A549 (cell line): ENCODE data around the gene LYPD8. TPM values are rescaled to one million over a fixed set of nuclear protein-coding genes. Genes with fewer than 3 reads are reported as not detected.

Experiments
- ATAC-seq, 2 experiments: fragments of 200-7000 bp in 1 of 2; fragments of >200 bp in 1 of 2; cut with Nextera tagmentation in 1 of 2; cut with Tn5 transposase in 1 of 2; 3 replicates each; pipeline versions ENCODE4 v1.8.0 to v1.9.1; 2018 to 2020; ENCODE audit warnings: mild to moderate bottlenecking in 1 of 2, moderate library complexity in 1 of 2
- CTCF ChIA-PET: fragments of 300-600 bp; sonication (Branson Sonifier 250); formaldehyde crosslinking; extraction: SDS; loops from one replicate; lab custom pipeline; 2021; ENCODE audit warnings: antibody characterized with exemption, inconsistent platforms; lab: Yijun Ruan, JAX
- POLR2A ChIA-PET: fragments of 350-600 bp; formaldehyde crosslinking; extraction: SDS; loops from one replicate; lab custom pipeline; 2021; ENCODE audit warnings: antibody characterized with exemption, inconsistent platforms; lab: Yijun Ruan, JAX
- DNase-seq, 2 experiments: peaks; one replicate each; pipeline versions ENCODE4 v3.0.0 to v3.0.0-alpha.2; 2011 to 2016; ENCODE audit warnings: low read depth in 1 of 2, low spot score in 1 of 2
- FAIRE-seq: peaks from 2 replicates; lab custom pipeline; 2011; peaks lifted over from hg19 to GRCh38; lab: Jason Lieb, UNC
- H3K27ac ChIP-seq, 2 experiments: fragments of >200 bp; sonication (Bioruptor Twin); formaldehyde crosslinking; 3 replicates each; pipeline ENCODE4 v1.5.1; 2016 to 2017
- H3K4me1 ChIP-seq: fragments of >200 bp; sonication (Bioruptor Twin); formaldehyde crosslinking; 3 replicates; pipeline ENCODE4 v1.6.1; 2016
- H3K4me2 ChIP-seq: fragments of >200 bp; sonication (Bioruptor Twin); formaldehyde crosslinking; 3 replicates; pipeline ENCODE4 v1.6.1; 2016
- H3K4me3 ChIP-seq: fragments of >200 bp; sonication (Bioruptor Twin); formaldehyde crosslinking; 3 replicates; pipeline ENCODE4 v1.5.1; 2016
- H3K9me3 ChIP-seq: fragments of >200 bp; sonication (Bioruptor Twin); formaldehyde crosslinking; 3 replicates; pipeline ENCODE4 v1.6.1; 2016
- CBX8 ChIP-seq: fragments of 200-600 bp; sonication (generic); IDR thresholded peaks from 2 replicates; pipeline ENCODE4 v1.6.1; 2016
- CEBPB ChIP-seq, 2 experiments: fragments of >200 bp in 1 of 2; sonication (Bioruptor Twin) in 1 of 2; formaldehyde crosslinking in 1 of 2; IDR thresholded peaks; 2 replicates each; pipeline ENCODE4 v1.6.1; 2012 to 2016
- CHD2 ChIP-seq: fragments of 150-350 bp; IDR thresholded peaks from 2 replicates; pipeline ENCODE4 v1.6.1; 2014; ENCODE audit warnings: low read length; ENCODE audit not compliant: partially characterized antibody
- E2F6 ChIP-seq: IDR thresholded peaks from 2 replicates; pipeline ENCODE4 v1.6.1; 2012; ENCODE audit warnings: low read depth, borderline replicate concordance
- ELK1 ChIP-seq: fragments of 150-350 bp; IDR thresholded peaks from 2 replicates; pipeline ENCODE4 v1.6.1; 2014; ENCODE audit warnings: low read depth, mild to moderate bottlenecking, low read length
- FOSB ChIP-seq: fragments of 250-450 bp; sonication (Bioruptor Pico); IDR thresholded peaks from 2 replicates; pipeline ENCODE4 v1.5.0; 2020; ENCODE audit warnings: mild to moderate bottlenecking, moderate library complexity
- FOSL2 ChIP-seq, 2 experiments: fragments of 450-650 bp in 1 of 2; fragments of >200 bp in 1 of 2; sonication (Bioruptor Twin) in 1 of 2; formaldehyde crosslinking; IDR thresholded peaks; 2 replicates each; pipeline versions ENCODE4 v1.5.0 to v1.6.1; 2016 to 2020; ENCODE audit warnings: mild to moderate bottlenecking in 1 of 2, moderate library complexity in 1 of 2
- GATA3 ChIP-seq: IDR thresholded peaks from 2 replicates; pipeline ENCODE4 v1.6.1; 2012; ENCODE audit warnings: borderline replicate concordance
- HES2 ChIP-seq: fragments of >200 bp; sonication (Bioruptor Twin); formaldehyde crosslinking; IDR thresholded peaks from 2 replicates; pipeline ENCODE4 v1.6.1; 2016
- HOXA7 ChIP-seq: fragments of 250-450 bp; sonication (Bioruptor Pico); IDR thresholded peaks from 2 replicates; pipeline ENCODE4 v1.5.0; 2020; ENCODE audit warnings: mild to moderate bottlenecking, moderate library complexity
- HOXB13 ChIP-seq: fragments of 250-450 bp; sonication (Bioruptor Pico); IDR thresholded peaks from 2 replicates; pipeline ENCODE4 v1.5.0; 2020; ENCODE audit warnings: low read depth, mild to moderate bottlenecking, moderate library complexity
- JUN ChIP-seq, 2 experiments: fragments of >200 bp; sonication (Bioruptor Twin); formaldehyde crosslinking; IDR thresholded peaks; 2 replicates in 1 of 2; 3 replicates in 1 of 2; pipeline ENCODE4 v1.6.1; 2016 to 2017
- KDM1A ChIP-seq: fragments of 200-600 bp; sonication (generic); IDR thresholded peaks from 2 replicates; pipeline ENCODE4 v1.6.1; 2016; ENCODE audit warnings: low read depth, mild to moderate bottlenecking
- MYC ChIP-seq: IDR thresholded peaks from 2 replicates; pipeline ENCODE4 v1.6.1; 2012; ENCODE audit warnings: mild to moderate bottlenecking, inconsistent platforms, low read length, improper control_type of control experiment, borderline replicate concordance
- NFE2L2 ChIP-seq: fragments of 150-350 bp; conservative IDR thresholded peaks from 2 replicates; pipeline ENCODE4 v1.6.1; 2014; ENCODE audit warnings: low read length
- NR3C1 ChIP-seq: fragments of >200 bp; sonication (Bioruptor Twin); formaldehyde crosslinking; IDR thresholded peaks from 3 replicates; pipeline ENCODE4 v1.6.1; 2017
- PHF8 ChIP-seq: fragments of 200-600 bp; sonication (generic); IDR thresholded peaks from 2 replicates; pipeline ENCODE4 v1.6.1; 2016; ENCODE audit warnings: low read depth, mild to moderate bottlenecking, antibody characterized with exemption, moderate library complexity, borderline replicate concordance
- POLR2A ChIP-seq: IDR thresholded peaks from 2 replicates; pipeline ENCODE4 v1.6.1; 2012; ENCODE audit warnings: mild to moderate bottlenecking, low read length
- RAD21 ChIP-seq, 2 experiments: fragments of >200 bp in 1 of 2; sonication (Bioruptor Twin) in 1 of 2; formaldehyde crosslinking in 1 of 2; IDR thresholded peaks in 1 of 2; conservative IDR thresholded peaks in 1 of 2; 2 replicates in 1 of 2; 3 replicates in 1 of 2; pipeline ENCODE4 v1.6.1; 2012 to 2018; ENCODE audit warnings: inconsistent platforms in 1 of 2
- RARB ChIP-seq: fragments of 250-450 bp; sonication (Bioruptor Pico); IDR thresholded peaks from 2 replicates; pipeline ENCODE4 v1.8.0; 2021; ENCODE audit warnings: mild to moderate bottlenecking, moderate library complexity
- REST ChIP-seq: fragments of 200-600 bp; sonication (generic); IDR thresholded peaks from 2 replicates; pipeline ENCODE4 v1.6.1; 2016; ENCODE audit warnings: antibody characterized with exemption, mild to moderate bottlenecking, moderate library complexity
- RNF2 ChIP-seq: fragments of 200-600 bp; sonication (generic); IDR thresholded peaks from 2 replicates; pipeline ENCODE4 v1.6.1; 2016; ENCODE audit warnings: low read depth, mild to moderate bottlenecking, antibody characterized with exemption, moderate library complexity, borderline replicate concordance
- SMC3 ChIP-seq: fragments of >200 bp; sonication (Bioruptor Twin); formaldehyde crosslinking; IDR thresholded peaks from 3 replicates; pipeline ENCODE4 v1.6.1; 2018; ENCODE audit warnings: inconsistent platforms
- TFCP2L1 ChIP-seq: fragments of 250-450 bp; sonication (Bioruptor Pico); IDR thresholded peaks from 2 replicates; pipeline ENCODE4 v1.5.0; 2021; ENCODE audit warnings: mild to moderate bottlenecking
- TP53 ChIP-seq: fragments of 250-450 bp; sonication (Bioruptor Pico); IDR thresholded peaks from 2 replicates; pipeline ENCODE4 v1.5.0; 2021; ENCODE audit warnings: mild to moderate bottlenecking, moderate library complexity
- ZSCAN20 ChIP-seq: fragments of 250-450 bp; sonication (Bioruptor Pico); IDR thresholded peaks from 2 replicates; pipeline ENCODE4 v1.8.0; 2022; ENCODE audit warnings: mild to moderate bottlenecking, moderate library complexity
- WGBS: methylation state at CpG from one replicate; pipeline ENCODE4 v1.1.6; 2017; ENCODE audit errors: missing lambda C conversion rate; 5-methylcytosine and 5-hydroxymethylcytosine counted together
- polyA plus RNA-seq, 4 experiments: library from polyadenylated mRNA; depleted of rRNA in 3 of 4; stranded (reverse); fragments of >200 nt; fragmentation: RNase III in 1 of 4; extraction: RNeasy Plus Mini Kit Qiagen cat#74134 plus additional on column Dnase treatment in 1 of 4; gene quantifications; 2 replicates in 3 of 4; 3 replicates in 1 of 4; pipeline ENCODE4 v1.2.3, GENCODE V29; 2011 to 2017

The LYPD8 gene
- polyA plus RNA-seq, 2 of the 4 experiments (the other 2 are of a cell fraction) = 0.12 to 0.53 TPM

- peaks cover 4% of the 10 kb centered on the region; the same call in 1 of the 3 replicates for H3K9me3 ChIP-seq
- H3K27ac ChIP-seq = no peak overlapping the region
- TF ChIP-seq NR3C1 = no peak
- TF ChIP-seq RNF2 = no peak
- TF ChIP-seq KDM1A = no peak
- TF ChIP-seq GATA3 = no peak
- 53% methylated on average over 7 of the region's 8 CpGs for WGBS
- peak in 1 of 2 experiments; percentile 37 for DNase-seq
- H3K4me2 ChIP-seq = no peak overlapping the region
- no peaks in the 10 kb centered on the region for H3K4me1 ChIP-seq
- ChIA-PET CTCF (no interaction called here), POLR2A (no interaction called here)
- FAIRE-seq = no peak
- peak; percentile 59 to 66 for ATAC-seq
- no peak overlapping the region for H3K4me3 ChIP-seq
Measured at GRCh38 chr1:248752161-248753028, 3.2 kb downstream of the LYPD8 start.

GRCh38 chr1:248751635-248752034, 3.9 kb downstream of the LYPD8 start:
- POLR2A ChIA-PET = no interaction called here
- Histone ChIP-seq H3K4me2 (no peak overlapping the region), H3K9me3 (peaks cover 4% of the 10 kb centered on the region; the same call in 1 of the 3 replicates), H3K4me3 (no peak overlapping the region), H3K27ac (no peak overlapping the region), H3K4me1 (no peaks in the 10 kb centered on the region)
- CTCF ChIA-PET = no interaction called here
- ATAC-seq (peak; percentile 32 to 54; a peak in 5 of 6 replicates), FAIRE-seq (no peak), DNase-seq (no peak)
- WGBS = 56% methylated on average over 4 of the region's 4 CpGs
- TF ChIP-seq FOSB (CRISPR knock-in tag) = no peak
- no peak for TF ChIP-seq ZSCAN20 (CRISPR knock-in tag)
- TF ChIP-seq FOSL2 (IDR thresholded peaks at IDR 0.05) = no peak
- no peak for TF ChIP-seq FOSL2 (CRISPR knock-in tag; IDR thresholded peaks at IDR 0.05)
- no peak for TF ChIP-seq RNF2
- no peak for TF ChIP-seq ELK1
- TF ChIP-seq HOXB13 (CRISPR knock-in tag) = no peak
- no peak for TF ChIP-seq CHD2
- TF ChIP-seq HOXA7 (CRISPR knock-in tag) = no peak
- no peak for TF ChIP-seq POLR2A
- no peak for TF ChIP-seq SMC3
- TF ChIP-seq PHF8 = no peak
- no peak for TF ChIP-seq JUN (IDR thresholded peaks at IDR 0.05)
- no peak for TF ChIP-seq CBX8
- no peak for TF ChIP-seq HES2
- no peak for TF ChIP-seq TP53 (CRISPR knock-in tag)
- no peak for TF ChIP-seq RARB (CRISPR knock-in tag)
- TF ChIP-seq E2F6 = no peak

GRCh38 chr1:248751142-248751541, 4.4 kb downstream of the LYPD8 start:
- Histone ChIP-seq H3K4me3 (no peak overlapping the region), H3K4me1 (no peaks in the 10 kb centered on the region), H3K27ac (no peak overlapping the region), H3K9me3 (peaks cover 4% of the 10 kb centered on the region; the same call in 1 of the 3 replicates), H3K4me2 (no peak overlapping the region)
- ChIA-PET POLR2A (no interaction called here), CTCF (no interaction called here)
- whole genome bisulfite sequencing = 53% methylated on average over 5 of the region's 5 CpGs
- ATAC-seq (peak; percentile 21 to 44; a peak in 4 of 6 replicates), DNase-seq (no peak), FAIRE-seq (no peak)
- no peak for TF ChIP-seq HOXA7 (CRISPR knock-in tag)
- TF ChIP-seq MYC = no peak
- no peak for TF ChIP-seq RAD21 (conservative IDR thresholded peaks at IDR 0.05 in 1 of 2, IDR thresholded peaks at IDR 0.05 in 1 of 2)
- TF ChIP-seq PHF8 = no peak
- no peak for TF ChIP-seq NFE2L2
- TF ChIP-seq RNF2 = no peak
- TF ChIP-seq TFCP2L1 (CRISPR knock-in tag) = no peak
- TF ChIP-seq E2F6 = no peak
- TF ChIP-seq NR3C1 = no peak
- TF ChIP-seq CEBPB (IDR thresholded peaks at IDR 0.05) = no peak
- TF ChIP-seq CBX8 = no peak
- TF ChIP-seq ZSCAN20 (CRISPR knock-in tag) = no peak
- TF ChIP-seq REST = no peak
